K562 (cell line): ENCODE data around the gene LTBP1.

Experiments used
- EZH2 ChIP-seq: IDR thresholded peaks from 2 replicates; pipeline ENCODE4 v1.6.1; 2012; ENCODE audit warnings: low read depth, mild to moderate bottlenecking, inconsistent platforms, low read length, borderline replicate concordance
- GTF2E2 ChIP-seq: fragments of 200-800 bp; sonication (Bioruptor generic); IDR thresholded peaks from 2 replicates; pipeline ENCODE4 v1.6.1; 2016; ENCODE audit warnings: missing genetic modification characterization, missing compliant biosample characterization
- POLR2A ChIP-seq: fragments of 450-650 bp; conservative IDR thresholded peaks from 2 replicates; pipeline ENCODE4 v1.6.1; 2016
- SMC3 ChIP-seq: conservative IDR thresholded peaks from 2 replicates; pipeline ENCODE4 v1.6.1; 2011; ENCODE audit warnings: low read depth, low read length, improper control_type of control experiment; ENCODE audit not compliant: insufficient read depth
- TBP ChIP-seq: optimal IDR thresholded peaks from 2 replicates; pipeline ENCODE3; 2011; ENCODE audit warnings: low read depth, low read length, improper control_type of control experiment
- ZNF224 ChIP-seq: sonication (generic); formaldehyde crosslinking; IDR thresholded peaks from 2 replicates; pipeline ENCODE4 v1.8.0; 2022; ENCODE audit warnings: mild to moderate bottlenecking, missing genetic modification reagents
- TF ChIP-seq, protein P1 (sequence below), 3 experiments: IDR thresholded peaks in 2 of 3; conservative IDR thresholded peaks in 1 of 3; 2 replicates each; pipeline ENCODE4 v1.5.1; 2011 to 2012; ENCODE audit warnings: low read length in 3 of 3, mild to moderate bottlenecking in 3 of 3, control low read depth in 2 of 3, improper control_type of control experiment in 1 of 3, inconsistent platforms in 1 of 3, low read depth in 1 of 3, mixed read lengths in 1 of 3, moderate library complexity in 1 of 3; ENCODE audit not compliant: insufficient read depth in 2 of 3

DNA sequence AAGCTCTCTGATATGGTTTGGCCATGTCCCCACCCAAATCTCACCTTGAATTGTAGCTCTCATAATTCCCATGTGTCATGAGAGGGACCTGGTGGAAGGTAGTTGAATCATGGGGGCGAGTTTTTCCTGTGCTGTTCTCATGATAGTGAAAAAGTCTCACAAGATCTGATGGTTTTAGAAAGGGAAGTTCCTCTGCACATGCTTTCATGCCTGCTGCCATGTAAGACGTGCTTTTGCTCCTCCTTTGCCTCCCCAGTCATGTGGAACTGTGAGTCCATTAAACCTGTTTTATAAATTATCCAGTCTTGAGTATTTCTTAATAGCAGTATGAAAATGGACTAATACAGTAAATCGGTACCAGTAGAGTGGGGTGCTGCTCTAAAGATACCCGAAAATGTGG, 34.9 kb downstream of the LTBP1 start:
- TF ChIP-seq EZH2 = no peak
- TF ChIP-seq ZNF224 (CRISPR knock-in tag) = no peak
- no peak for TF ChIP-seq TBP
- no peak for TF ChIP-seq GTF2E2 (tag)
- no peak for TF ChIP-seq SMC3
- no peak for TF ChIP-seq POLR2A
- TF ChIP-seq, protein P1, sequence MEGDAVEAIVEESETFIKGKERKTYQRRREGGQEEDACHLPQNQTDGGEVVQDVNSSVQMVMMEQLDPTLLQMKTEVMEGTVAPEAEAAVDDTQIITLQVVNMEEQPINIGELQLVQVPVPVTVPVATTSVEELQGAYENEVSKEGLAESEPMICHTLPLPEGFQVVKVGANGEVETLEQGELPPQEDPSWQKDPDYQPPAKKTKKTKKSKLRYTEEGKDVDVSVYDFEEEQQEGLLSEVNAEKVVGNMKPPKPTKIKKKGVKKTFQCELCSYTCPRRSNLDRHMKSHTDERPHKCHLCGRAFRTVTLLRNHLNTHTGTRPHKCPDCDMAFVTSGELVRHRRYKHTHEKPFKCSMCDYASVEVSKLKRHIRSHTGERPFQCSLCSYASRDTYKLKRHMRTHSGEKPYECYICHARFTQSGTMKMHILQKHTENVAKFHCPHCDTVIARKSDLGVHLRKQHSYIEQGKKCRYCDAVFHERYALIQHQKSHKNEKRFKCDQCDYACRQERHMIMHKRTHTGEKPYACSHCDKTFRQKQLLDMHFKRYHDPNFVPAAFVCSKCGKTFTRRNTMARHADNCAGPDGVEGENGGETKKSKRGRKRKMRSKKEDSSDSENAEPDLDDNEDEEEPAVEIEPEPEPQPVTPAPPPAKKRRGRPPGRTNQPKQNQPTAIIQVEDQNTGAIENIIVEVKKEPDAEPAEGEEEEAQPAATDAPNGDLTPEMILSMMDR (IDR thresholded peaks at IDR 0.05 in 2 of 3, conservative IDR thresholded peaks at IDR 0.05 in 1 of 3; ENCODE audit: insufficient read depth in 2 of 3, low read depth in 1 of 3, low read length in 3 of 3) = no peak
